ENCODE measurements around the gene KRT7. TPM values are rescaled to one million over a fixed set of nuclear protein-coding genes. Genes with fewer than 3 reads are reported as not detected.

KRT7 gene
- total RNA-seq, 4 donors from 2014 or later = 2.5 to 33.9 (median 6.3) TPM

DNA sequence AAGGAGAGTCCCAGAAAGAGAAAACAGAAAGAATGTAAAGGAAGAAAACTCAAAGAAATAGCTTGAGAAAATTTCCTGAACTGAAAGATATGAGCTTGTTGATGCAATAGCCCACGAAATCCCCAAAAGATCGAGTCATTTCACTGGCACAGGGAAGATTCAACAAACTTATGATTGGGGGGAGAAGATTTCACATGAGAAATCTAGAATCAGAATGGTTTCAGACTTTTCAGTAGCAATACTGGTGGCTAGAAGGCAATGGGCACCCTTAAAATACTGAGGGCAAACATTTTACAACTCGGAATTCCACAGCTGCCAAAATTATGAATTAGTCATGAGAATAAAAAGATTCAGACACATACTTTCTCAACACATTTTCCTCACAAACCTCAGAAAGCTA lies 8.9 kb upstream of the KRT7 start:
- DNase-seq (ENCODE audit: low spot score in 2 of 2) = no peak
- no peaks in the 10 kb centered on the region for H3K36me3 ChIP-seq
- no peak overlapping the region for H3K4me3 ChIP-seq
- H3K27me3 ChIP-seq = peaks cover 0 to 20% of the 10 kb centered on the region in 2 donors
- TF ChIP-seq EP300 (IDR thresholded peaks at IDR 0.05) (no peak), CTCF (IDR thresholded peaks at IDR 0.05) (no peak), POLR2A (IDR thresholded peaks at IDR 0.05) (no peak)
- H3K9me3 ChIP-seq = peaks cover 0 to 8% (median 1%) of the 10 kb centered on the region in 4 donors
- H3K4me1 ChIP-seq = no peaks in the 10 kb centered on the region
- WGBS, 2 donors = 54 to 75% methylated on average over 3 of the region's 3 CpGs
- no peak overlapping the region for H3K27ac ChIP-seq

DNA sequence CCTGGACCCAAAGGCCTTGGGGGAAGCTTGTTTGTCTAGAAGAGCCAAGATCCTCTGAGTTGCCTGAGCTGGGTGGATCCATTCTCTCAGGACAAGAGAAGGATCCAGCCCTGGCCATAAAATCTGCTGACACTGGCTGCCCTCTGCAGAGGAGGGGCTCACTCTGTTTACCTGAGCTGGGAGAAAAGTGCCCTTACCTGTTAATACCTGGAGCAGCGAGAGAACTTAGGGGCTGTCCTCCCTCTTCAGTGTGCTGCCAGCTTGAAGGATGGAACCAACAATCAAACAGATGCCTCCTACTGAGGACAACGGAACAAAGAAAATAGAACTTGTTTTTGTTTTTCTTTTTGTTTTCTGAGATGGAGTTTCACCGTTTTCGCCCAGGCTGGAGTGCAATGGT lies 7.3 kb upstream of the KRT7 start:
- no peak for TF ChIP-seq EP300 (IDR thresholded peaks at IDR 0.05)
- no peak for TF ChIP-seq POLR2A (IDR thresholded peaks at IDR 0.05)
- TF ChIP-seq CTCF (IDR thresholded peaks at IDR 0.05) = no peak
- H3K27ac ChIP-seq = no peak overlapping the region
- peaks cover 0 to 5% (median 0%) of the 10 kb centered on the region in 4 donors for H3K4me1 ChIP-seq
- H3K27me3 ChIP-seq = peaks cover 0 to 20% of the 10 kb centered on the region in 2 donors
- no peak for DNase-seq (ENCODE audit: low spot score in 2 of 2)
- H3K9me3 ChIP-seq = peaks cover 0 to 8% (median 1%) of the 10 kb centered on the region in 4 donors
- H3K4me3 ChIP-seq = no peak overlapping the region
- no peaks in the 10 kb centered on the region for H3K36me3 ChIP-seq
- WGBS, 2 donors = 88 to 92% methylated on average over 4 of the region's 4 CpGs

DNA sequence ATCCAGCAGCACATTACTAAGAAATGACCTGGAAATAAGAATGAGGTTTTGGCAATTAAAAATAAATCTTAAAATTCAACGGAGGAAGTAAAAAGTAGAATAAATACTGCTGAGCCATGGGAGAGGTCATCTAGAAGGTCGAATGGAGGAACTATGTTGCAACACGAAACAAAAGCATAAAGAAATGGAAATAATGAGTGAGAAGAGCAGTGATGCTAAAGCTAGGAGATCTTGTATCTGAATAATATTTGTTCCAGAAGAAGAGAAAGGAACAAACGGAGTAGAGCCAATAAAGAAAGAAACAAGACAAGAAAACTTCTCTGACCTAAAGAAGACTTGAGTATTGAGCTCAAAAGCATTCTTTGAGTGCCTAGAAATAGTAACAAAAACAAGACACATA lies 6.6 kb upstream of the KRT7 start:
- no peak for TF ChIP-seq POLR2A (IDR thresholded peaks at IDR 0.05)
- no peak for TF ChIP-seq EP300 (IDR thresholded peaks at IDR 0.05)
- TF ChIP-seq CTCF (IDR thresholded peaks at IDR 0.05) = no peak
- H3K27ac ChIP-seq = no peak overlapping the region
- peaks cover 0 to 7% (median 0%) of the 10 kb centered on the region in 4 donors for H3K4me1 ChIP-seq
- H3K4me3 ChIP-seq = no peak overlapping the region
- peaks cover 0 to 19% of the 10 kb centered on the region in 2 donors for H3K27me3 ChIP-seq
- H3K9me3 ChIP-seq = peaks cover 0 to 8% (median 1%) of the 10 kb centered on the region in 4 donors
- H3K36me3 ChIP-seq = no peaks in the 10 kb centered on the region
- WGBS, 2 donors = 45 to 50% methylated on average over 4 of the region's 4 CpGs
- DNase-seq (ENCODE audit: low spot score in 2 of 2) = no peak

DNA sequence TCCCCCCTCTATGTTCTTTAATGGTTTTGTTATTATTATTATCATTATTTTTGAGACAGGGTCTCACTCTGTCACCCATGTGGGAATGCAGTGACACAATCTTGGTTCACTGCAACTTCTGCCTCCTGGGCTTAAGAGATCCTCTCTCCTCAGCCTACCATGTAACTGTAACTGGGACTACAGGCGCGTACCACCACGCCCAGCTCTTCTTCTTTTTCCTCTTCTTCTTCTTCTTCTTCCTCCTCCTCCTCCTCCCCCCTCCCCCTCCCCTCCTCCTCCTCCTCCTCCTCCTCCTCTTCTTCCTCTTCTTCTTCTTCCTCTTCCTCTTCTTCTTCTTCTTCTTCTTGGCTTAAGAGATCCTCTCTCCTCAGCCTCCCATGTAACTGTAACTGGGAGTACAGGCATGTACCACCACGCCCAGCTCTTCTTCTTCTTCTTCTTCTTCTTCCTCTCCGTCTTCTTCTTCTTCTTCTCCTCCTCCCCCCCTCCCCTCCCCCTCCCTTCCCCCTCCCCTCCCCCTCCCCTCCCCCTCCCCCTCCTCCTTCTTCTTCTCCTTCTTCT lies 5.4 kb upstream of the KRT7 start:
- TF ChIP-seq EP300 (IDR thresholded peaks at IDR 0.05) (no peak), CTCF (IDR thresholded peaks at IDR 0.05) (no peak), POLR2A (IDR thresholded peaks at IDR 0.05) (no peak)
- Histone ChIP-seq H3K4me3 (no peak overlapping the region), H3K27ac (no peak overlapping the region), H3K27me3 (peaks cover 0 to 18% of the 10 kb centered on the region in 2 donors), H3K4me1 (peaks cover 0 to 19% (median 2%) of the 10 kb centered on the region in 4 donors), H3K9me3 (peaks cover 0 to 8% (median 1%) of the 10 kb centered on the region in 4 donors), H3K36me3 (no peaks in the 10 kb centered on the region)
- WGBS, 2 donors = 68% methylated on average over 5 of the region's 5 CpGs
- DNase-seq (ENCODE audit: low spot score in 2 of 2) = no peak

DNA sequence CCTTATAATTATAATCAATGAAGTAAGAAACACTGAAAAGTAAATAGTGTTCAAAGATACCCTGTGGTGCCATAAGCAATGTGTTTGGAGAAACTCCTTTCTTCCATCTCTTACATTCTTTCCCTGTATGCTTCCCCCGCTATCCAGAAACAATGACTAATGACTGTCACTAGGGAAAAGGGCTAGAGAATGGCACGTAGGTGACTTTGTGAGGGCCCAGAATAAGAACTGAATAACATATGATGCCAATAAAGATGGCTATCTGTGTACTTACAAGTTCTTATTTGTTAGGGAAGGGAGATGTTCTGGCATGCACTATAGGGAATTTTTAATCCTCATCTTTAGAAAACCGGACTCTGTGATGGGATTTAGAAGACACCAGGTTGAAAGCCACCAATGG lies 4.7 kb upstream of the KRT7 start:
- H3K4me1 ChIP-seq = peaks cover 0 to 26% (median 2%) of the 10 kb centered on the region in 4 donors
- H3K27ac ChIP-seq = no peak overlapping the region
- no peak for DNase-seq (ENCODE audit: low spot score in 2 of 2)
- H3K27me3 ChIP-seq = peaks cover 0 to 25% of the 10 kb centered on the region in 2 donors
- WGBS, 2 donors = 64 to 67% methylated on average over 3 of the region's 3 CpGs
- H3K9me3 ChIP-seq = peaks cover 0 to 8% (median 1%) of the 10 kb centered on the region in 4 donors
- H3K4me3 ChIP-seq = no peak overlapping the region
- TF ChIP-seq CTCF (IDR thresholded peaks at IDR 0.05) (no peak), EP300 (IDR thresholded peaks at IDR 0.05) (no peak), POLR2A (IDR thresholded peaks at IDR 0.05) (no peak)
- no peaks in the 10 kb centered on the region for H3K36me3 ChIP-seq

All from tibial nerve (tissue), 4 donors.